Activated T-helper 1 cell treated with anti-CD3 and anti-CD28 coated beads, Interleukin-12 subunit alpha, Interleukin-12 subunit beta, Interleukin-2, Interleukin-4 antibody, amounts not matched to agents 30 ng/mL and 10 ng/mL and 1 ng/mL, durations not matched to agents 14 hours and 24 hours and 36 hours (primary cell): ENCODE data around the gene SGPL1. TPM values are rescaled to one million over a fixed set of nuclear protein-coding genes. Genes with fewer than 3 reads are reported as not detected.
"Not testable (repeated sequence)": the region's sequence is repeated elsewhere in the genome, so short reads cannot be mapped to it uniquely, and the experiment has no call there.

ENCODE experiments used
- DNase-seq: peaks from one replicate; pipeline ENCODE4 v3.0.0; 2021; ENCODE audit warnings: low spot score
- H3K27ac Mint-ChIP-seq: one replicate; pipeline ENCODE4 v1.8.0; 2021; ENCODE audit warnings: mild to moderate bottlenecking, mixed read lengths
- H3K27me3 Mint-ChIP-seq: one replicate; pipeline ENCODE4 v1.8.0; 2022; ENCODE audit warnings: mild to moderate bottlenecking, moderate library complexity, mixed read lengths; ENCODE audit not compliant: insufficient read depth
- H3K36me3 Mint-ChIP-seq: one replicate; pipeline ENCODE4 v1.8.0; 2021; ENCODE audit warnings: low read depth, mixed read lengths
- H3K4me1 Mint-ChIP-seq: one replicate; pipeline ENCODE4 v1.8.0; 2021; ENCODE audit warnings: low read depth, mixed read lengths
- H3K4me3 Mint-ChIP-seq: one replicate; pipeline ENCODE4 v1.8.0; 2021; ENCODE audit warnings: mild to moderate bottlenecking, moderate library complexity, mixed read lengths
- H3K9me3 Mint-ChIP-seq: one replicate; pipeline ENCODE4 v1.8.0; 2021; ENCODE audit warnings: mixed read lengths
- intact Hi-C: fragments of 100-400 bp; cut with micrococcal nuclease; formaldehyde crosslinking; loops from one replicate; pipeline ENCODE4 v1.15.1; 2024
- total RNA-seq: library from RNA; stranded (reverse); gene quantifications from 2 replicates; pipeline ENCODE4 v1.2.3, GENCODE V29; 2022

Gene SGPL1
- total RNA-seq = 72.9 and 79.0 TPM in 2 replicates

GRCh38 chr10:70815504-70816219 lies at the start of gene SGPL1:
Gene SGPL1 (plus strand): TSS chr10:70815948. CDS start chr10:70816854, 906 bp downstream.
- no peaks in the 10 kb centered on the region for H3K27me3 Mint-ChIP-seq
- peak within 1 kb of the TSS; percentile 94 for H3K4me3 Mint-ChIP-seq
- peak within 1 kb of the TSS; percentile 76 for H3K27ac Mint-ChIP-seq
- peaks cover 20% of the 10 kb centered on the region for H3K36me3 Mint-ChIP-seq
- H3K9me3 Mint-ChIP-seq = no peaks in the 10 kb centered on the region
- intact Hi-C loops = loop anchor here (1.0 to 5.0 kb wide), 5 partner anchors 18 to 265 kb away; no protein-coding TSS in a partner anchor
- DNase-seq = peak; percentile 80
- peaks cover 28% of the 10 kb centered on the region for H3K4me1 Mint-ChIP-seq

GRCh38 chr10:70768026-70768685 lies 47.6 kb upstream of the SGPL1 start:
- intact Hi-C loops, H3K27me3 Mint-ChIP-seq, H3K36me3 Mint-ChIP-seq, H3K4me3 Mint-ChIP-seq, H3K27ac Mint-ChIP-seq, H3K4me1 Mint-ChIP-seq, DNase-seq: not testable (repeated sequence)
- H3K9me3 Mint-ChIP-seq = peaks cover 14% of the 10 kb centered on the region

GRCh38 chr10:70769121-70769520 lies 46.6 kb upstream of the SGPL1 start:
- Mint-ChIP-seq H3K36me3 (no peaks in the 10 kb centered on the region), H3K27ac (no peak overlapping the region), H3K9me3 (peaks cover 14% of the 10 kb centered on the region), H3K4me3 (no peak overlapping the region), H3K27me3 (no peaks in the 10 kb centered on the region), H3K4me1 (no peaks in the 10 kb centered on the region)
- intact Hi-C loops = no loop called here
- DNase-seq = no peak

GRCh38 chr10:70770001-70770400 lies 45.7 kb upstream of the SGPL1 start:
- peaks cover 14% of the 10 kb centered on the region for H3K9me3 Mint-ChIP-seq
- H3K4me1 Mint-ChIP-seq = no peaks in the 10 kb centered on the region
- H3K27ac Mint-ChIP-seq = no peak overlapping the region
- H3K4me3 Mint-ChIP-seq = no peak overlapping the region
- H3K36me3 Mint-ChIP-seq = no peaks in the 10 kb centered on the region
- DNase-seq = no peak
- no peaks in the 10 kb centered on the region for H3K27me3 Mint-ChIP-seq
- intact Hi-C loops = no loop called here

- H3K27ac Mint-ChIP-seq, DNase-seq, H3K4me3 Mint-ChIP-seq, H3K27me3 Mint-ChIP-seq, H3K36me3 Mint-ChIP-seq, intact Hi-C loops, H3K4me1 Mint-ChIP-seq: not testable (repeated sequence)
- H3K9me3 Mint-ChIP-seq = peaks cover 12% of the 10 kb centered on the region
These were observed 45.2 kb upstream of the SGPL1 start for GRCh38 chr10:70770516-70770915.

- Mint-ChIP-seq H3K4me1 (no peaks in the 10 kb centered on the region), H3K27me3 (peaks cover 2% of the 10 kb centered on the region), H3K36me3 (no peaks in the 10 kb centered on the region), H3K9me3 (peaks cover 5% of the 10 kb centered on the region), H3K4me3 (no peak overlapping the region), H3K27ac (no peak overlapping the region)
- intact Hi-C loops = no loop called here
- no peak for DNase-seq
These were observed 44.2 kb upstream of the SGPL1 start for GRCh38 chr10:70771311-70772194.

- no peaks in the 10 kb centered on the region for H3K9me3 Mint-ChIP-seq
- H3K4me1 Mint-ChIP-seq = no peaks in the 10 kb centered on the region
- no peak overlapping the region for H3K27ac Mint-ChIP-seq
- DNase-seq = no peak
- intact Hi-C loops = no loop called here
- no peaks in the 10 kb centered on the region for H3K36me3 Mint-ChIP-seq
- no peak overlapping the region for H3K4me3 Mint-ChIP-seq
- H3K27me3 Mint-ChIP-seq = peaks cover 2% of the 10 kb centered on the region
These were observed 43.1 kb upstream of the SGPL1 start for GRCh38 chr10:70772627-70773026.

- H3K36me3 Mint-ChIP-seq = no peaks in the 10 kb centered on the region
- H3K9me3 Mint-ChIP-seq = no peaks in the 10 kb centered on the region
- no peak overlapping the region for H3K4me3 Mint-ChIP-seq
- no peak overlapping the region for H3K27ac Mint-ChIP-seq
- no peaks in the 10 kb centered on the region for H3K4me1 Mint-ChIP-seq
- DNase-seq = no peak
- intact Hi-C loops = no loop called here
- peaks cover 2% of the 10 kb centered on the region for H3K27me3 Mint-ChIP-seq
These were observed 42.3 kb upstream of the SGPL1 start for GRCh38 chr10:70773461-70773860.

- intact Hi-C loops = no loop called here
- H3K9me3 Mint-ChIP-seq = no peaks in the 10 kb centered on the region
- H3K27ac Mint-ChIP-seq = no peak overlapping the region
- H3K36me3 Mint-ChIP-seq = no peaks in the 10 kb centered on the region
- H3K4me1 Mint-ChIP-seq = no peaks in the 10 kb centered on the region
- DNase-seq = no peak
- H3K27me3 Mint-ChIP-seq = peaks cover 5% of the 10 kb centered on the region
- H3K4me3 Mint-ChIP-seq = no peak overlapping the region
These were observed 41.6 kb upstream of the SGPL1 start for GRCh38 chr10:70773965-70774809.

- Mint-ChIP-seq H3K36me3 (no peaks in the 10 kb centered on the region), H3K27me3 (peaks cover 5% of the 10 kb centered on the region), H3K9me3 (no peaks in the 10 kb centered on the region), H3K27ac (no peak overlapping the region), H3K4me3 (no peak overlapping the region), H3K4me1 (no peaks in the 10 kb centered on the region)
- no peak for DNase-seq
- intact Hi-C loops = no loop called here
These were observed 40.7 kb upstream of the SGPL1 start for GRCh38 chr10:70774810-70775678.

GRCh38 chr10:70775679-70776454 lies 39.9 kb upstream of the SGPL1 start:
- Mint-ChIP-seq H3K27me3 (peaks cover 5% of the 10 kb centered on the region), H3K4me3 (no peak overlapping the region), H3K4me1 (no peaks in the 10 kb centered on the region), H3K27ac (no peak overlapping the region), H3K36me3 (no peaks in the 10 kb centered on the region), H3K9me3 (no peaks in the 10 kb centered on the region)
- intact Hi-C loops = no loop called here
- no peak for DNase-seq
